Calu3 (cell line): ENCODE measurements around the gene PTPN11. TPM values are rescaled to one million over a fixed set of nuclear protein-coding genes. Genes with fewer than 3 reads are reported as not detected.
"Not testable (repeated sequence)": the region's sequence is repeated elsewhere in the genome, so short reads cannot be mapped to it uniquely, and the experiment has no call there.

Source experiments
- BruUV-seq: library from RNA; stranded (reverse); fragments of 400-500 nt; replicated peaks from 2 replicates; lab custom pipeline; 2021; lab: Mats Ljungman, UMichigan
- CTCF ChIA-PET: fragments of 300-600 bp; sonication (Branson Sonifier 250); formaldehyde crosslinking; loops from one replicate; lab custom pipeline; 2022; ENCODE audit warnings: antibody characterized with exemption; lab: Charles Lee
- DNase-seq: peaks from one replicate; pipeline ENCODE4 v3.0.0; 2022
- H3K27ac Mint-ChIP-seq: one replicate; pipeline ENCODE4 v1.8.0; 2022; ENCODE audit warnings: mixed read lengths; ENCODE audit not compliant: unreplicated experiment
- H3K27me3 Mint-ChIP-seq: one replicate; pipeline ENCODE4 v1.8.0; 2022; ENCODE audit warnings: mixed read lengths; ENCODE audit not compliant: unreplicated experiment
- H3K36me3 Mint-ChIP-seq: one replicate; pipeline ENCODE4 v1.8.0; 2022; ENCODE audit warnings: mild to moderate bottlenecking, moderate library complexity, mixed read lengths; ENCODE audit not compliant: insufficient read depth, unreplicated experiment
- H3K4me1 Mint-ChIP-seq: one replicate; pipeline ENCODE4 v1.8.0; 2022; ENCODE audit warnings: mild to moderate bottlenecking, low read depth, mixed read lengths; ENCODE audit not compliant: unreplicated experiment
- H3K4me3 Mint-ChIP-seq: one replicate; pipeline ENCODE4 v1.8.0; 2022; ENCODE audit warnings: mild to moderate bottlenecking, low read depth, moderate library complexity, mixed read lengths; ENCODE audit not compliant: unreplicated experiment
- H3K9me3 Mint-ChIP-seq: one replicate; pipeline ENCODE4 v1.8.0; 2022; ENCODE audit warnings: low read depth, mixed read lengths; ENCODE audit not compliant: unreplicated experiment
- intact Hi-C: fragments of 100-400 bp; cut with micrococcal nuclease; formaldehyde crosslinking; loops from one replicate; pipeline ENCODE4 v1.10.0; 2022; ENCODE audit not compliant: unreplicated experiment
- total RNA-seq: library from RNA; stranded (reverse); gene quantifications from 2 replicates; pipeline ENCODE4 v1.2.3, GENCODE V29; 2022
- TF ChIP-seq, protein P1 (sequence below): fragments of 200-600 bp; IDR thresholded peaks from one replicate; pipeline ENCODE4 v1.8.0; 2022; ENCODE audit warnings: antibody characterized with exemption; ENCODE audit not compliant: unreplicated experiment

Gene PTPN11
- total RNA-seq, 1 experiment from 2014 or later, result 174 TPM

DNA sequence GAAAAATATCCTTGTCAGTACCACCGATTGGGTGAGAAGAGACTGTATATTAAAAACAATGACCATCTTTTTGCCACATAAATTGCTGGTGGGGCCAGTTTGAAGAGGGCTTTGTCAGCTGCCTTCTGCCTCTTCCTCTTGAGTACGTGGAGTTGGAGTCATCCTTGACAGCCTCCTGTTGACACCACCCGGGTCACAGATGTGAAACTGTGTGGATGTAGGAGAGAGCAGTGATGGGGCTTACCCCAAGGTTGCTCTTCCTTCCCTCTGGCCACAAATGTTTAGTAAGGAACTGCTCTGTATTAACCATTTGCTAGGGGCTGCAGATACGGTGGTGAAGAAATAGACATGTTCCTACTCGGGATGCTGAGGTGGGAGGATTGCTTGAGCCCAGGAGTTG lies 12.2 kb downstream of the PTPN11 start:
- H3K9me3 Mint-ChIP-seq, result no peaks in the 10 kb centered on the region
- H3K4me1 Mint-ChIP-seq, result no peaks in the 10 kb centered on the region
- TF ChIP-seq, protein P1, sequence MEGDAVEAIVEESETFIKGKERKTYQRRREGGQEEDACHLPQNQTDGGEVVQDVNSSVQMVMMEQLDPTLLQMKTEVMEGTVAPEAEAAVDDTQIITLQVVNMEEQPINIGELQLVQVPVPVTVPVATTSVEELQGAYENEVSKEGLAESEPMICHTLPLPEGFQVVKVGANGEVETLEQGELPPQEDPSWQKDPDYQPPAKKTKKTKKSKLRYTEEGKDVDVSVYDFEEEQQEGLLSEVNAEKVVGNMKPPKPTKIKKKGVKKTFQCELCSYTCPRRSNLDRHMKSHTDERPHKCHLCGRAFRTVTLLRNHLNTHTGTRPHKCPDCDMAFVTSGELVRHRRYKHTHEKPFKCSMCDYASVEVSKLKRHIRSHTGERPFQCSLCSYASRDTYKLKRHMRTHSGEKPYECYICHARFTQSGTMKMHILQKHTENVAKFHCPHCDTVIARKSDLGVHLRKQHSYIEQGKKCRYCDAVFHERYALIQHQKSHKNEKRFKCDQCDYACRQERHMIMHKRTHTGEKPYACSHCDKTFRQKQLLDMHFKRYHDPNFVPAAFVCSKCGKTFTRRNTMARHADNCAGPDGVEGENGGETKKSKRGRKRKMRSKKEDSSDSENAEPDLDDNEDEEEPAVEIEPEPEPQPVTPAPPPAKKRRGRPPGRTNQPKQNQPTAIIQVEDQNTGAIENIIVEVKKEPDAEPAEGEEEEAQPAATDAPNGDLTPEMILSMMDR, result no peak
- CTCF ChIA-PET, result no interaction called here
- no peaks in the 10 kb centered on the region for H3K27me3 Mint-ChIP-seq
- no peak overlapping the region for H3K27ac Mint-ChIP-seq
- BruUV-seq, result no TSS peak
- no peak overlapping the region for H3K4me3 Mint-ChIP-seq
- intact Hi-C loops, result no loop called here
- peaks cover 16% of the 10 kb centered on the region for H3K36me3 Mint-ChIP-seq
- no peak for DNase-seq

DNA sequence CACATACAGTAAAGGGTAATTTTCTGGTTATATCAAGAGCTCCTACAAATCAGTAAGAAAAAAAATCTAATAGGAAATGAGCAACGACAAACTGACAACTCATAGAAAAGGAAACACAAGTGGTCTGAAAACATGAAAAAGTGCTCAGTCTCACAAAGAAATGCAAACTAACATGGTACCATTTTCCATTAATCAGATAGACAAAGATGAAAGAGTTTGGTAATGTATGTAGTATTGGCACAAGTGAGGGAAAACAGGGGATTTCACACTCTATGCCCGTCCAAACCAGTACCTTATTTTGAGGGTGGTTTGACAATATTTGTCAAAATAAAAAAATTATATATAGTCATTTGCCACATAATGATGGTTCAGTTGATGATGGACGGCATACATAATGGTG lies 13.2 kb downstream of the PTPN11 start:
- no peak for DNase-seq
- Mint-ChIP-seq H3K4me1 (no peaks in the 10 kb centered on the region), H3K36me3 (peaks cover 8% of the 10 kb centered on the region), H3K9me3 (no peaks in the 10 kb centered on the region), H3K27me3 (no peaks in the 10 kb centered on the region), H3K27ac (no peak overlapping the region), H3K4me3 (no peak overlapping the region)
- TF ChIP-seq, protein P1, result no peak
- no TSS peak for BruUV-seq
- intact Hi-C loops, result no loop called here
- CTCF ChIA-PET, result no interaction called here

DNA sequence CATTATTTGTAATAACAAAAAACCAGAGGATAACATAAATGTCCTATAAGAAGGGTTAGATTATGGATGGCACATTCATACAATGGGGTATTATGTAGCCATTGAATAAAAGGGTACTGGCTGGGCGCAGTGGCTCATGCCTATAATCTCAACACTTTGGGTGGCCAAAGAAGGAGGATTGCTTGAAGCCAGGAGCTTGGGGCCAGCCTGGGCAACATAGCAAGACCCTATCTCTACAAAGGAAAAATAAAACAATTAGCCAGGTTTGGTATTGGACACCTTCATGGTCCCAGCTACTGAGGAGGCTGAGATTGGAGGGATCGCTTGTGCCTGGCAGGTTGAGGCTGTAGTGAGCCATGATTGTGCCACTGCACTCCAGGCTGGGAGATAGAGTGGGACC lies 14.8 kb downstream of the PTPN11 start:
- Mint-ChIP-seq H3K4me1 (no peaks in the 10 kb centered on the region), H3K27ac (no peak overlapping the region), H3K27me3 (no peaks in the 10 kb centered on the region), H3K4me3 (no peak overlapping the region), H3K9me3 (no peaks in the 10 kb centered on the region), H3K36me3 (peaks cover 8% of the 10 kb centered on the region)
- no TSS peak for BruUV-seq
- intact Hi-C loops, result no loop called here
- no peak for DNase-seq
- TF ChIP-seq, protein P1, result no peak
- CTCF ChIA-PET, result no interaction called here

DNA sequence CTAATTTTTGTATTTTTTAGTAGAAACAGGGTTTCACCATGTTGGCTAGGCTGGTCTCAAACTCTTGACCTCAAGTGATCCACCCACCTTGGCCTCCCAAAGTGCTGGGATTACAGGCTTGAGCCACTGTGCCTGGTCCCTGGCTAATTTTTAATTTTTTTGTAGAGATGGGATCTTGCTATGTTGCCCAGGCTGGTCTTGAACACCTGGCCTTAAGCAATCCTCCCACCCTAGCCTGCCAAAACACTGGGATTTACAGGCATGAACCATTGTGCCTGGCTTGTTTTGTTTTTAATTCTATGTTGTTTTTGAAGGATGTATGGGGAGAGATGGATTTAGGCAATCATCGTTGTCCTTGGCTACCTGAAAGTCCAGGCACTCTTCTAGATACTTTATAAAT lies 19.9 kb downstream of the PTPN11 start:
- H3K27ac Mint-ChIP-seq, H3K4me1 Mint-ChIP-seq, DNase-seq, H3K4me3 Mint-ChIP-seq, H3K36me3 Mint-ChIP-seq, H3K9me3 Mint-ChIP-seq, intact Hi-C loops, CTCF ChIA-PET, H3K27me3 Mint-ChIP-seq, BruUV-seq: not testable (repeated sequence)

DNA sequence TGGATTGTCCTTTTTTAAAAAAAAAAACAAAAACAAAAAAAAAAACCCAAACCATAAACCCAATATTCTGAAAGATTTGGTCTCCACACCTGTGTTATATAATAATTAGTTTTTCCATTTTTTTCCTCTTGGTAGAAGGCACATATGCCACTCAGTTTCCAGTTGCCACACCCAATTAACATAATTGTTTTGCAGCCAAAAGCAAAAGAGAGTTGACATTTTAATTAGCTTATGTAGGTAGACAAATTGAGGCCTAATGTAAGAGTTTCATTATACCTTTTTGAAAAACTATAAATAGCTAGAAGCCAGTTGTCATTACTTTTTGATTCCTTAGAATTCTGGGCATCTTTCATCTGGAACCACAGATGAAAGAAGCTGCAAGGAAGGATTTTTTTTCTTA lies 21.0 kb downstream of the PTPN11 start:
- Mint-ChIP-seq H3K36me3 (peaks cover 5% of the 10 kb centered on the region), H3K27ac (no peak overlapping the region), H3K27me3 (no peaks in the 10 kb centered on the region), H3K9me3 (no peaks in the 10 kb centered on the region), H3K4me3 (no peak overlapping the region), H3K4me1 (no peaks in the 10 kb centered on the region)
- CTCF ChIA-PET, result interaction anchor here (0.7 kb wide), 2 partner anchors 98 to 601 kb away, joined by 3 to 4 read pairs; no protein-coding TSS in a partner anchor
- intact Hi-C loops, result no loop called here
- TF ChIP-seq, protein P1, result no peak
- DNase-seq, result no peak
- no TSS peak for BruUV-seq

DNA sequence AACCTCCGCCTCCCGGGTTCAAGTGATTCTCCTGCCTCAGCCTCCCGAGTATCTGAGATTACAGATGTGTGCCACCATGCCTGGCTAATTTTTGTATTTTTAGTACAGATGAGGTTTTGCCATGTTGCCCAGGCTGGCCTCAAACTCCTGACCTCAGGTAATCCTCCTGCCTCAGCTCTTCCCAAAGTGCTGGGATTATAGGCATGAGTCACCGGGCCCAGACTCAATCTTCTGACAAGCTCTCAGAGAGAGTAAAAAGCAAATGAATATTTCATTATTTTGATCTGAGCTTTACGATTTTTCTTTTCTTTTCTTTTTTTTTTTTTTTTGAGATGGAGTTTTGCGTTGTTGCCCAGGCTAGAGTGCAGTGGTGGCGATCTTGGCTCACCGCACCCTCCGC lies 21.9 kb downstream of the PTPN11 start:
- H3K9me3 Mint-ChIP-seq, CTCF ChIA-PET, H3K4me3 Mint-ChIP-seq, H3K27me3 Mint-ChIP-seq, BruUV-seq, H3K4me1 Mint-ChIP-seq, DNase-seq, H3K36me3 Mint-ChIP-seq, H3K27ac Mint-ChIP-seq, intact Hi-C loops: not testable (repeated sequence)
